Thyroid gland (tissue), 4 donors: ENCODE measurements around the gene LRRC7.

ENCODE experiments used
- CTCF ChIP-seq, 6 experiments: fragments of 200-600 bp in 3 of 6; fragments of 450-650 bp in 3 of 6; sonication (generic) in 3 of 6; IDR thresholded peaks; one replicate each; pipeline ENCODE4 v1.5.1; 2016 to 2019; ENCODE audit warnings: antibody characterized with exemption in 6 of 6, mild to moderate bottlenecking in 2 of 6, inconsistent platforms in 1 of 6, moderate library complexity in 1 of 6
- POLR2A ChIP-seq, 2 donors: fragments of 450-650 bp; IDR thresholded peaks; one replicate each; pipeline ENCODE4 v1.6.1; 2017; ENCODE audit warnings: antibody characterized with exemption in 2 of 2, mild to moderate bottlenecking in 2 of 2, moderate library complexity in 1 of 2

- no peak for TF ChIP-seq POLR2A (IDR thresholded peaks at IDR 0.05)
- TF ChIP-seq CTCF (IDR thresholded peaks at IDR 0.05): no peak
Observed at GRCh38 chr1:70063861-70064260, 496.1 kb downstream of the LRRC7 start.
